HCT116 (cell line): Measurements from ENCODE around the gene LARP4.

Source experiments
- CBX3 ChIP-seq: IDR thresholded peaks from 2 replicates; pipeline ENCODE4 v1.6.1; 2012; ENCODE audit warnings: low read depth
- CEBPB ChIP-seq: IDR thresholded peaks from 2 replicates; pipeline ENCODE4 v1.6.1; 2012; ENCODE audit warnings: low read depth
- CTCF ChIP-seq, 3 experiments: fragments of 200-600 bp in 1 of 3; sonication (generic) in 1 of 3; IDR thresholded peaks in 2 of 3; conservative IDR thresholded peaks in 1 of 3; 2 replicates each; pipeline ENCODE4 v1.5.1; 2012 to 2017; ENCODE audit warnings: low read depth in 2 of 3, low read length in 2 of 3, antibody characterized with exemption in 1 of 3, borderline replicate concordance in 1 of 3, control low read depth in 1 of 3, mild to moderate bottlenecking in 1 of 3, mixed read lengths in 1 of 3, mixed run types in 1 of 3, moderate library complexity in 1 of 3; ENCODE audit not compliant: insufficient read depth in 1 of 3
- EZH2 ChIP-seq: fragments of 200-600 bp; sonication (generic); IDR thresholded peaks from 2 replicates; pipeline ENCODE4 v1.6.1; 2017; ENCODE audit warnings: antibody characterized with exemption, mixed run types
- FOSL1 ChIP-seq: IDR thresholded peaks from 2 replicates; pipeline ENCODE4 v1.6.1; 2012; ENCODE audit warnings: low read depth
- JUND ChIP-seq: IDR thresholded peaks from 2 replicates; pipeline ENCODE4 v1.6.1; 2012
- MAX ChIP-seq: IDR thresholded peaks from 2 replicates; pipeline ENCODE4 v1.6.1; 2012
- POLR2A ChIP-seq: IDR thresholded peaks from 2 replicates; pipeline ENCODE4 v1.7.0; 2011; ENCODE audit warnings: borderline replicate concordance; ENCODE audit not compliant: insufficient read depth, insufficient read length; ENCODE audit errors: extremely low read depth
- POLR2AphosphoS5 ChIP-seq: IDR thresholded peaks from 2 replicates; pipeline ENCODE4 v1.6.1; 2011; ENCODE audit warnings: mild to moderate bottlenecking, low read depth, low read length, moderate library complexity
- RAD21 ChIP-seq: IDR thresholded peaks from 2 replicates; pipeline ENCODE4 v1.6.1; 2012; ENCODE audit warnings: low read depth, mild to moderate bottlenecking
- SRF ChIP-seq: IDR thresholded peaks from 2 replicates; pipeline ENCODE4 v1.6.1; 2012; ENCODE audit warnings: low read depth
- YY1 ChIP-seq: IDR thresholded peaks from 2 replicates; pipeline ENCODE4 v1.6.1; 2011; ENCODE audit warnings: low read length, low read depth, moderate library complexity, mild to moderate bottlenecking; ENCODE audit not compliant: insufficient replicate concordance; ENCODE audit errors: extremely low read depth

GRCh38 chr12:50394469-50395029, 6.1 kb upstream of the LARP4 start:
- TF ChIP-seq POLR2AphosphoS5 (no peak), CTCF (IDR thresholded peaks at IDR 0.05 in 2 of 3, conservative IDR thresholded peaks at IDR 0.05 in 1 of 3; ENCODE audit: borderline replicate concordance in 1 of 3, insufficient read depth in 1 of 3, low read depth in 2 of 3, low read length in 2 of 3) (no peak), CBX3 (no peak), POLR2A (no peak), YY1 (no peak), EZH2 (no peak), FOSL1 (no peak), RAD21 (no peak), SRF (no peak), CEBPB (no peak), JUND (no peak), MAX (no peak)
